ENCODE measurements around the gene B3GNT9.

B3GNT9 gene

GRCh38 chr16:67166110-67166547 is 15.3 kb upstream of the B3GNT9 start:
- DNase-seq: no peak

- DNase-seq: no peak
Observed at GRCh38 chr16:67165121-67166078, 14.6 kb upstream of the B3GNT9 start.

GRCh38 chr16:67164599-67165061 is 13.8 kb upstream of the B3GNT9 start, which contains the start of gene HSF4:
Gene HSF4 (plus strand): TSS chr16:67164745. CDS start chr16:67164812, 67 bp downstream.
- DNase-seq: no peak

GRCh38 chr16:67163999-67164558 is 13.3 kb upstream of the B3GNT9 start:
- DNase-seq: no peak

- no peak for DNase-seq
Observed at GRCh38 chr16:67163164-67163998, 12.6 kb upstream of the B3GNT9 start.

GRCh38 chr16:67162506-67163163 is 11.8 kb upstream of the B3GNT9 start:
- DNase-seq: no peak

GRCh38 chr16:67161595-67162058 is 10.8 kb upstream of the B3GNT9 start:
- DNase-seq: no peak

DNA sequence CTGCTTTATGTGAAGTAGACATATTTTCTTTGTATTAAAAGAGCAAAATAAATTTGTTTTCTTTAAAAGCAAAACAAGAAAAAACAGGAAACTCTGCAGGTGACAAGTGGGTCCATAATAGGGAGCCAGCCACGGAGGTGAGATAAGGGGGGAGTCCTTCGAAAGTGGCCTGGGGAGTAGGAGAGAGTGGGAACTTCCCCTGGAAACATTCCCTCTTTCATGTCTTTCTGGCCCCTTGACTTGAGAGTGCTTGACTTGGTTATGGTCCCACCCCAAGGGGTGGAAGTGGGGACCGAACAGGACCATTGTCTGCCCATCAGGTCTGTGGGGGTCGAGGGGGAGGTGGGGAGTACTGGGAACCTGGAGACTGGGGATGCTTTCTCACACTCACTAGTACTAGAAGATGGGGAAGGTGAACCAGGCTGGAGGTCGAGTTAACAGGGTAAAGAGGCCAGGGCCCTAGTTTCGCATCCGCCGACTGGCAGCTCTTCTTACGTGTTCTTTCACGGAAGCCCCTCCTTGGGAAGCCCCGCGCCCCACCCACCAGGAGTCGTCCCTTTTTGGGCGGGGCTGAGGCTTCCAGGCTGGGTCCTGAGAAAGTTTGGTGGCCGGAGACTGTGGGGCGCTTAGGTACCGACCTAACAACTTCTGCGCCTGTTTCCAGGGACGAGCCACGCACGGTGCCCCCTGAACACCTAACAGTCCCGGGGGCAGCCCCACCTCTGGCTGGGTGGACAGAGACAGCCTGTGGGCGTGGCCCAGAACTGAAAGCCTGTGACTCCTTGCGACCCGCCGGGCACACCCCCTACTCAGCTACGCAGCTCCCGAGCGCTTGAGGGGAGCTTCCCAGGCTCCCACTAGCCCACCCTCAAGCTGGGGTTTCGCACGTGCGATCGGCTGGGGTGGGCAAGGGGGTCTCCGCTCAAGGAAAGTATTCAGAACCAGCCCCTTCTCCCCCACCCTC is 8.1 kb upstream of the B3GNT9 start:
- no peak for DNase-seq

DNA sequence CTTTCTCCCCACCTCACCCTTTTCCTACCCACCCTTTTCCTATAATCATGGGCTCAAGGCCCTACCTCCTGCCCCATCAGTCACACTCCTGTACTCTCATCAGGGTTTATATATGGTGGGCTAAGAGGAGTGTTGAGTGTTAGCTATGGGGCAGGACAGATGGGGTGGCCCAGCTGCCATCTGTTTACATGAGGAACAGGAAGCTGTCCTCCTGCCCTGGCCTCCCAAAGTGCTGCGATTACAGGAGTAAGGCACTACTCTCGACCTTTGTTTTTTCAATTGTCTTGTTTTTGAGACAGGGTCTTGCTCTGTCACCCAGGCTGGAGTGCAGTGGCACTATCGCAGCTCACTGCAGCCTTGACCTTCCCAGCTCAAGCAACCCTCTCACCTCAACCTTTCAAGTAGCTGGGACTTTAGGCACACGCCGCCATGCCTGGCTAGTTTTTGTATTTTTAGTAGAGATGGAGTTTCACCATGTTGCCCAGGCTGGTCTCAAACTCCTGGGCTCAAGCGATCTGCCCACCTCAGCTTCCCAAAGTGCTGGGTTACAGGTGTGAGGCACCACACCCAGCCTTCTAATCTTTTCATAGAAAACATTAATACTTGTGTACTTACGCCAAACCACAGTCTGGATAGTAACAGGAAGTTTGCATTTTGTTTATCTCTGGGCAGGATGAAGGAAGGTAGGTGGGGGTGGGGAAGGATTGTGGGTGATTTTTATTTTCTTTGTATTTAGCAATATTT is 7.3 kb upstream of the B3GNT9 start:
- no peak for DNase-seq

GRCh38 chr16:67157106-67157748 is 6.4 kb upstream of the B3GNT9 start:
- no peak for DNase-seq

DNA sequence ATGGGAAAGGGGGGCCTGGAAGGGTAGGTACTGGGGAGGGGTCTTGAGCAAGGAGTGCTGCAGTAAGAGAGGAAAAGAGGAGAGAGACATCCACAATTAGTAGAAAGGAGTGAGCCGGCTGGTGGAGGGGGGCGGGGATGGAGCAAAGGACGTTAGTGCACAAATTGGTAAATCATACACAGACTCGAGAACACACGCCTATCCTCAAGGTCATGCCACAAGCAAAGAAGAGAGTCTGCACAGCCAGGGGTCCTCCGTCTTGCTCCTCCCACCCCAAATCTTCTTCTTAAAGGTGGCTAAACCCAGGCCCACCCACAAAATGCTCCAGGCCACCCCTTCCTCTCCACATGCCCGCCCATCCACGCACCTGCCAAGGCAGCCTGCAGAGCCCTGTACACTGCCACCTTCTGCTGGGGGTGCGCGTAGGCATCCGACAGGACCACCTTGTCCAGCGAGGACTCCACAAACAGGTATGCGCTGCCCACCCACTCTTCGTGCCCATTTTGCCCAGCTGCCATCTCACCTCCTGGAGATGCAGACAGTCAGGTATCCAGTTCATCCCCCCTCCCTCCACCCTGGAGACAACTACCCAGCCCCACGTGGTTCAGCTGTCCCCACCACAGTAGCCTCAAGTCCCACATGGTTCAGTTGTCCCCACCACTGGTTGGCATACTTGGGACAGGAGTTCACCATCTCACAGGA is 5.5 kb upstream of the B3GNT9 start:
- no peak for DNase-seq

DNA sequence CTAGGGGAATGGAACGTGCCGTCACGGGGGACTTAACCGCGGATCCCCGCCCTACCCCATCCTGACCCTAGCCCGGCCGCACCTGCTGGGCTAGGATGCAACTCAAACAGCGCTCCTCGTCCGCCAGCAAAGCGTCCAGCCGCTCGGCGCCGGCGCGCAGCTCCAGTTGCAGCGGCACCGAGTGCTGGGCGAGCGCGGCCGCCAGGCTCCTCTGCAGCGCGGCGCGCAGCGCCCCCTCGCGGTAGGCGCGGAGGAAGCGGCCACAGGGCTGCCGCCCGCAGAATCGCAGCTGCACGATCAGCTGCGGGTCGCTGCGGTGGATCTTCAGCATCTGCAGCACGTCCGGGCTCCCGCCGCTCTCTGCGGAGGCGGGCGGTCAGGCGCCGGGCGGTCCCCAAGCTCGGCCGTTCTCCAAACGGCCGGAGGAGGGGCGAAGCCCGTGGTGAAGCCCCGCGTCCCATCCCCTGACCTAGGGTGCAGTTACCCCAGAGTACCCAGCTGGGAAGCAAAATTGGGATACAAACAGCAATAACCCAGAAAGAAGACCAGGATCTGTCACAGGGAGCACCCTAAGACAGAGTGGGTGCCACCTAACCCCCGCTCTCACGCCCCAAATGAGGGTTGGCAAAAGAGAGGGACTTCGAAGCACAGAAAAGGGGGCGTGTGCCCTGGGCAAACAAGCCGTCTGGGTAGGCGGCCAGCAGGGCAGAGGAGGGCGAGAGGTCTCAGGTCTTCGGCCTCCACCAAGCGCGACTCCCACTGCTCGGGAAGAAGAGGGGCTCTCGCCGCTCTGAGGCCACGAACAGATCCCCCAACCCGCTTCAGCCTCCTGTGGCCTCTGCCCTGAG is 4.7 kb upstream of the B3GNT9 start:
- DNase-seq: peak; percentile 43

DNA sequence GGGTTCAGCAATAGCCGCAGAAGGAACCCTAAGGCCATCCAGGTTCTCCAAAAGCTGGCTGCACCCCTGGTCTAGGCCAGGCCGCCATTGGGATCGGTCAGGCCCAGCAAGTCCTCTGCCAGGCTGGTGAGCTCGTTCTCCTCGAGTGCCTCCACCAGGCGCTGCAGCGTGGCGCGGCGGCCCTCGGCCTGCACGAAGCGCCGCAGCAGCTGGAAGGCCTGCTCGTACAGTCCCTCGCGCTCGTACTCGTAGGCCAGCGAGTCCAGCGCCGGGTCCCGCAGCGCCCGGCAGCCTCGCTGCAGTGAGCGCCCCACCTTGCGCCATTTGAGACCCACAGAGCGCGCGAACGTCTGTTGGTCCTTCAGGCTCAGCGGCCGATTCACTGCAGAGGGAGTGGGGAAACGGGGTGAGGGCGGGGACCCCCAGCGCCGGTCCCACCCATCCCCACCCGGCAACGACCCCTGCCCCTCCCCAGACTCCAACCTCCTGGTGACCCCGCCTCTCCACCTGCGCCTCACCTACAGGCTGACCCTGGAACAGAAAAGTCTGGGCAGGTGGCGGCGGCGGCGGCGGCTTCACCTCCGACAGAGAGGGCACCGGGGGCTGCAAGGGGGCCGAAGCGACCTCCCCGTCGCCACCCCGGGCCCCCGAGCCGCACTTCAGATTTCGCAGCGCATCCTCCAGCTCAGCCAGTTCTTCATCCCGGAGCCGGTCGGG is 3.9 kb upstream of the B3GNT9 start:
- no peak for DNase-seq

- DNase-seq: no peak
Observed at GRCh38 chr16:67151431-67152097, 766 bp upstream of the B3GNT9 start.

DNA sequence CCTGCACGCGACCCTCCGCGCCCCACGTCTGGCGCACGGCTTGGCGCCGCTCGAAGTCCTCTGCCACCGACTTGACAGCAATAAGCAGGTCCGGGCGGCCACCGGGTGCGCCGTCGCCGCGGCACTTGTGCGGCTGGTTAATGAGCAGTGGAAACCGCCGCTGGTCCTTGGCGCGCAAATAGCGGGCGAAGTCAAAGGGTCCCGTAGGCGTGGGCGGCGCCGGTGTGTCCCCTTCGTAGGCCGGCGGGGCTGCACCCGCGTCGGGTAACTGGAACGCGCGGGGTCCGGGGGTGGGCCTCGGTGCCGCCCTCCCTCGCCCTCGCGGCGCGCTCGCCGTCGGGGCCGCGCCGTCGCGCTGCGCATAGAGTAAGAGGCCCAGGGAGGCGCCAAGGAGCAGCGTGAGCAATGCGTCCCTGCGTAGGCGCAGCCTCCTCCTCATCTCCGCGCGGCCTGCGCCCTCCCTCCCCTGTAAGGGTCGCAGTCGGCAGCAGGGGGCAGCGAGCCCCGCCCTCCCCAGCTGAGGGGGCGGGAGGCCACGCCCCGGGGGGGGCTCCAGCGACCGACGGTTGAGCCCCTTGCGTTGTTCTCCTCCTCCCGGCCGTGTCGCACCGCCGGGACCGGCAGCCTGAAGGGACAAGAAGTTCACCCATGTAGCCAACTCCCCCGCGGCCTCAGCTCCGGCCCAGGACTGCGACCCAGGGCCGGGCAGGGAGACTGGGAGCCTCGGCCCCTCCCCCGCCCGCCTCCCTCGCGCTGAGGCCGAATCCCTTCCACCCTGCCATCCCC is 558 bp downstream of the B3GNT9 start:
- peak; percentile 33 for DNase-seq
